ENCODE measurements around the gene KIAA1217. TPM values are rescaled to one million over a fixed set of nuclear protein-coding genes. Genes with fewer than 3 reads are reported as not detected.

Gene KIAA1217
- total RNA-seq, 1 experiment from 2014 or later: 18.6 TPM

DNA sequence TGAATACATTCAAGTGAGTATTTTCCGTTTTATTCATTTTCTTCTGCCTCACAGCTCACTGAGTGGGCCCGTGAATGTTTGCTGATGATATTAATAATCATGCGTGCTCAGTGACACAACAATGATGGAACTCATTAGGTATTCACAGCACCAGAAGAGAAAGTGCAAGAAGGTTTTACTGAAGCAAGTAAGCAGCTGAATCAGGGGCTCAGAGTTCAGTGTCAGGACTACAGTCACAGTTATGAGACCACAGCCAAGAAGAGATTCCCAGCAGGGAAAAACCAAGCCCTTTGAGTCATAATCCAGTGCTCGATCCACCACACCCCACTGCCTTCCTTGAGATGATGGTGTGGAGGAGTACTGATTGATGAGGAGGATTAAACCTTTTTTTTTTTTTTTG lies 247.4 kb downstream of the KIAA1217 start:
- Mint-ChIP-seq H3K27ac (no peak overlapping the region), H3K9me3 (no peaks in the 10 kb centered on the region), H3K4me1 (peaks cover 32 to 34% of the 10 kb centered on the region in 2 experiments), H3K36me3 (ENCODE audit: insufficient read depth in 1 of 3, low read depth in 3 of 3) (peaks cover 0 to 2% (median 0%) of the 10 kb centered on the region in 3 experiments; a peak in 1 of 7 replicates), H3K27me3 (ENCODE audit: low read depth) (no peaks in the 10 kb centered on the region), H3K4me3 (no peak overlapping the region)
- Histone ChIP-seq H2BK15ac (ENCODE audit: low read depth, low read length) (no peak overlapping the region), H4K5ac (ENCODE audit: insufficient read length, low read depth, low read length) (no peak overlapping the region), H3K23me2 (ENCODE audit: insufficient read length, low read depth, low read length, poor library complexity, severe bottlenecking) (no peaks in the 10 kb centered on the region), H2AFZ (ENCODE audit: low read length) (no peak overlapping the region), H3K79me1 (ENCODE audit: insufficient read depth, low read depth, low read length, poor library complexity, severe bottlenecking) (no peaks in the 10 kb centered on the region), H3K9me3 (ENCODE audit: control insufficient read depth, low read depth, low read length) (no peaks in the 10 kb centered on the region), H3K4ac (ENCODE audit: low read depth, low read length) (no peak overlapping the region), H3K14ac (ENCODE audit: insufficient read depth, low read length) (no peak overlapping the region), H2BK20ac (ENCODE audit: low read depth, low read length, poor library complexity, severe bottlenecking) (no peak overlapping the region), H4K91ac (ENCODE audit: insufficient read length, low read depth, low read length) (no peak overlapping the region), H2AK5ac (ENCODE audit: insufficient read length, low read length) (no peak overlapping the region), H4K8ac (replicated peaks; ENCODE audit: insufficient read length, low read depth, low read length) (no peak overlapping the region), H3K27ac (ENCODE audit: insufficient read length, low read depth, low read length) (no peak overlapping the region), H4K20me1 (ENCODE audit: control insufficient read depth, insufficient read depth, insufficient read length) (peaks cover 2% of the 10 kb centered on the region), H2BK5ac (ENCODE audit: insufficient read length, low read length) (no peak overlapping the region), H3T11ph (ENCODE audit: low read length) (no peak overlapping the region), H3K9ac (ENCODE audit: extremely low read depth, insufficient read length, low read length) (no peak overlapping the region), H2BK120ac (ENCODE audit: low read depth, low read length, poor library complexity, severe bottlenecking) (no peak overlapping the region), H3K56ac (ENCODE audit: insufficient read length, low read depth, low read length) (no peak overlapping the region), H3K4me1 (ENCODE audit: insufficient read depth, low read length) (0 out of 2 replicates have a peak, but pooled peaks cover 2% of the 10 kb centered on the region), H3K4me2 (ENCODE audit: insufficient read depth, insufficient read length, low read length) (no peak overlapping the region), H3K23ac (ENCODE audit: insufficient read length, low read depth, low read length) (no peak overlapping the region), H2BK12ac (ENCODE audit: insufficient read length, low read depth, low read length) (no peak overlapping the region), H3K18ac (ENCODE audit: insufficient read length, low read depth, low read length) (no peak overlapping the region), H3K27me3 (ENCODE audit: insufficient read depth, low read length) (no peaks in the 10 kb centered on the region), H3K79me2 (ENCODE audit: insufficient read depth, low read length) (no peaks in the 10 kb centered on the region)
- no CpG with 5 or more reads among the region's 4 CpGs for WGBS (ENCODE audit: extremely low coverage, insufficient read length, low lambda C conversion rate)
- TF ChIP-seq, protein P1, sequence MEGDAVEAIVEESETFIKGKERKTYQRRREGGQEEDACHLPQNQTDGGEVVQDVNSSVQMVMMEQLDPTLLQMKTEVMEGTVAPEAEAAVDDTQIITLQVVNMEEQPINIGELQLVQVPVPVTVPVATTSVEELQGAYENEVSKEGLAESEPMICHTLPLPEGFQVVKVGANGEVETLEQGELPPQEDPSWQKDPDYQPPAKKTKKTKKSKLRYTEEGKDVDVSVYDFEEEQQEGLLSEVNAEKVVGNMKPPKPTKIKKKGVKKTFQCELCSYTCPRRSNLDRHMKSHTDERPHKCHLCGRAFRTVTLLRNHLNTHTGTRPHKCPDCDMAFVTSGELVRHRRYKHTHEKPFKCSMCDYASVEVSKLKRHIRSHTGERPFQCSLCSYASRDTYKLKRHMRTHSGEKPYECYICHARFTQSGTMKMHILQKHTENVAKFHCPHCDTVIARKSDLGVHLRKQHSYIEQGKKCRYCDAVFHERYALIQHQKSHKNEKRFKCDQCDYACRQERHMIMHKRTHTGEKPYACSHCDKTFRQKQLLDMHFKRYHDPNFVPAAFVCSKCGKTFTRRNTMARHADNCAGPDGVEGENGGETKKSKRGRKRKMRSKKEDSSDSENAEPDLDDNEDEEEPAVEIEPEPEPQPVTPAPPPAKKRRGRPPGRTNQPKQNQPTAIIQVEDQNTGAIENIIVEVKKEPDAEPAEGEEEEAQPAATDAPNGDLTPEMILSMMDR (conservative IDR thresholded peaks at IDR 0.05): no peak
- DNase-seq: no peak

Data from H9 (cell line).